GM21526 (cell line): ENCODE results near the gene TMEM184C.

Experiments used
- ATAC-seq: cut with Tn5 transposase; IDR thresholded peaks from one replicate; pipeline ENCODE4 v1.9.1; 2021; ENCODE audit warnings: moderate library complexity; ENCODE audit not compliant: unreplicated experiment, low FRiP score

TMEM184C gene

DNA sequence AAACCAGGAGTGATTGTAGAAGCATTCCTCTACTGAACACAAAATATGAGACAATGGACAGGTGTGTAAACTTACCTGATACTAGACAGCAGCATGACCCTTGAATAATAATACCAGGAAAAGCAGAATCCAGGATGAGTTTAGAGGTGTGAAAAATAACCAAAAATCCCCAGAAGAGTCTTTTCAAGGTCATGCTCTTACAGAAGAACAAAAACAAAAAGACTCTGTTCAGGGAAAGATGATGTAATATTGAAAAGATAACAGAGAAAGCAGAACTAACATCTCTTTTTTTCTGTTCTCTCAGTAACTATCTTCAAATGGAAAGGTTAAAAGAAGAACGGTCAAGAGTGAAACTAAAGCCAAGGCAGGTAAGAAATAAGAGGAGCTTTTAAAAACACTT lies 100.7 kb downstream of the TMEM184C start:
- peak; percentile 88 for ATAC-seq
